Ishikawa (cell line): ENCODE results near the gene MARCO.

Experiments
- CEBPB ChIP-seq: IDR thresholded peaks from 2 replicates; pipeline ENCODE4 v1.6.1; 2012
- CREB1 ChIP-seq: IDR thresholded peaks from 2 replicates; pipeline ENCODE4 v1.6.1; 2012; ENCODE audit warnings: low read depth
- EP300 ChIP-seq: IDR thresholded peaks from 2 replicates; pipeline ENCODE4 v1.6.1; 2012; ENCODE audit warnings: borderline replicate concordance
- NFIC ChIP-seq: IDR thresholded peaks from 2 replicates; pipeline ENCODE4 v1.6.1; 2012
- REST ChIP-seq: IDR thresholded peaks from 2 replicates; pipeline ENCODE4 v1.6.1; 2012; ENCODE audit warnings: low read depth, mild to moderate bottlenecking
- TAF1 ChIP-seq: IDR thresholded peaks from 2 replicates; pipeline ENCODE4 v1.6.1; 2012; ENCODE audit warnings: low read depth, mild to moderate bottlenecking
- USF1 ChIP-seq: IDR thresholded peaks from 2 replicates; pipeline ENCODE4 v1.6.1; 2012
- ZBTB7A ChIP-seq: IDR thresholded peaks from 2 replicates; pipeline ENCODE4 v1.6.1; 2012; ENCODE audit warnings: low read depth

GRCh38 chr2:118913803-118914645, 28.0 kb upstream of the MARCO start:
- no peak for TF ChIP-seq TAF1
- no peak for TF ChIP-seq NFIC
- no peak for TF ChIP-seq REST
- no peak for TF ChIP-seq CREB1
- no peak for TF ChIP-seq ZBTB7A
- no peak for TF ChIP-seq USF1
- no peak for TF ChIP-seq CEBPB
- TF ChIP-seq EP300 = no peak
